SHP77 treated with DMSO at 0.1 percent for 48 hours (cell line): ENCODE measurements around the gene KLHL4.
"Not testable (repeated sequence)": the region's sequence is repeated elsewhere in the genome, so short reads cannot be mapped to it uniquely, and the experiment has no call there.

Source experiments
- DNase-seq: peaks from one replicate; lab custom pipeline; 2025; lab: John Stamatoyannopoulos, UW

The KLHL4 gene

DNA sequence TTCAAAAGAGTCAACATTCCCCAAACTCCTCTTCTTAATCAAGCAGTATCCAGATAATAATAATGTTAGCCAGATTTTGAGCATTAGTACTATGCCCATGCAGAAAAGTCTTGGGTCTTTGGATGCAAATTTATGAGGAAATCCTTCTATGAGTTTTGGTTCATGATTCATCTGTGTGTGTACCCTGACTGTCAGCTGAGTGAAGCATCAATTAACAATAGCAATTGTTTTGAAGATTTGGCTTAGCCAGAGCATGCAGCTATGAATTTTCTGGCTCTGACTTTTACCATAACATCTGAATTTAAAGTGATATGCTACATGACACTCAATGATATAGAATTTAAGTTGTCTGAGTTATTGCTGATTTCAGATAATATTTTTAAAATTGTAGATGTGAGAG is 145.8 kb downstream of the KLHL4 start:
- DNase-seq: no peak

- no peak for DNase-seq
Observed at GRCh38 chrX:87664381-87664780, 146.8 kb downstream of the KLHL4 start.

DNA sequence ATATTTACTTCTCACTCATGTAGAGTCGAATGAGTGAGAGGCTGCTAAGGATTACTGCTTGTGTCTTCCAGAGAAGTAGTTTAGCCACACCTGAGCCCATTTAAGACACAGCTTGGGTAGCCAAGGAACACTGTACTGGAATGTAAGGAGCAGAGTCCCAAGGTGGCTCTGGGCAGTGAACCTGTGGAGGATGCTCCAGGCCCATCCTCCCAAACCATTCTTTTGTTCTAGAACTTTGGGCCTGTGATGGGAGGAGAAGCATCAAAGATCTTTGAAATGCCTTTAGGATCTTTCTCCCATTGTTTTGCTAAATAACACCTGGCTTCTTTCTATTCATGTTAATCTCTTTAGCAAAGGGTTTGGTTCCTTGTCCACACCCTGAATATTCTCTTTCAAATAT is 162.2 kb downstream of the KLHL4 start:
- DNase-seq: no peak

DNA sequence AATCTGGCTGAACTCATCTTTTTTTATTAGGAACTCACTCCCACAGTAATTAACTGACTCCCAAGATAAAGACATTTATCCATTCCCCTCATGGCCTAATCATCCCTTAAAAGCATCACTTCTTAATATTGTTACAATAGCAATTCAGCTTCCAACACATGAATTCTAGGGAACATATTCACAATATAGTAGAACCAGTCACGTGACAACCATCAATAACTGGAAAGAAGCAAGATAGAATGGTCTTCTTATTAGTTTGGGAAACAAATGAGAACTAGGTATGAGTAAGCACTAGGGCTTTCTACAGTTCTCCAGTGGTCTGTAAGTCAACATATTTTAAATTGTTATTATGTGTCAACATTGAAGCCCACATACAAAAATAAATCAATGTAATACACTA is 170.1 kb downstream of the KLHL4 start:
- DNase-seq: no peak

GRCh38 chrX:87688113-87688748 is 170.6 kb downstream of the KLHL4 start:
- not testable (repeated sequence) for DNase-seq

DNA sequence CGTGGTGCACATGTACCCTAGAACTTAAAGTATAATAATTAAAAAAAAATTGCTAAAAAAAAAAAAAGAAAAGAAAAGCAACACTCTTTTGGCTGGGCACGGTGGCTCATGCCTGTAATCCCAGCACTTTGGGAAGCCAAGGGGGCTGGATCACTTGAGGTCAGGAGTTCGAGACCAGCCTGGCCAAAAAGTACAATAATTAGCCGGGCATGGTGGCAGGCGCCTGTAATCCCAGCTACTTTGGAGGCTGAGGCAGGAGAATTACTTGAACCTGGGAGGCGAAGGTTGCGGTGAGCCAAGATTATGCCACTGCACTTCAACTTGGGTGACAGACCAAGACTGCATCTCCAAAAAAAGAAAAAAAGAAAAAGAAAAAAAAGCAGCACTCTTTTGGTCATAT is 171.6 kb downstream of the KLHL4 start:
- DNase-seq: not testable (repeated sequence)

GRCh38 chrX:87693204-87693603 is 175.6 kb downstream of the KLHL4 start:
- no peak for DNase-seq

DNA sequence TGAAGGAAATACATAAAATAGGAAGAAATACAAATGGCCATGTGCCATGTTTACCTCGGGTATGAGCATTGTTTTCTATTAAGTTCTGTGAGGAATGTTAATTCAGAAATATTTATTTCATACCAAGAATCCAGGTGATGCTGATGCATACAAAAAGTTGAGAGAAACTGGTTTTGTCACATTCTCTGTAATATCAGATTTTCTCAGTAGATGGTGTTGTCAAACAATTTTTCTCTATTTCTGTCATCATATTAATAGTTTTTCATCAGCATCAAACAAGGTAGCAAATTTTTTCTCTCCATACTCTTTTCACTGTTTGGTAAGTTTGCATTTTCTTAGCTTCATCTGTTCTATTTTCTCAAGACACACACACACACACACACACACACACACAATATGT is 179.8 kb downstream of the KLHL4 start:
- DNase-seq: no peak

- DNase-seq: no peak
Observed at GRCh38 chrX:87702795-87703194, 185.2 kb downstream of the KLHL4 start.

DNA sequence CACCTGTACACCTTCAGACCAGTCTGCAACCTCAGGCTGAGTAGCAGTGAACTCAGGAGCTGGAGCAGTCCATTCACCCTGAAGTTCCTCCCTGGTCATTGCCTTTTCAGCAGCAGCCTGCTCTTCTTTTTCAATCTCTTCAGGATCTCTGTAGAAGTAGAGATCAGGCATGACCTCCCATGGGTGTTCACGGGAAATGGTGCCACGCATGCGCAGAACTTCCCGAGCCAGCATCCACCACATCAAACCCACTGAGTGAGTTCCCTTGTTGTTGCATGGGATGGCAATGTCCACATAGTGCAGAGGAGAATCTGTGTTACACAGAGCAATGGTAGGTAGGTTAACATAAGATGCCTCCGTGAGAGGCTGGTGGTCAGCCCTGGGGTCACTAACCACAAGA is 185.9 kb downstream of the KLHL4 start:
- DNase-seq: not testable (repeated sequence)

DNA sequence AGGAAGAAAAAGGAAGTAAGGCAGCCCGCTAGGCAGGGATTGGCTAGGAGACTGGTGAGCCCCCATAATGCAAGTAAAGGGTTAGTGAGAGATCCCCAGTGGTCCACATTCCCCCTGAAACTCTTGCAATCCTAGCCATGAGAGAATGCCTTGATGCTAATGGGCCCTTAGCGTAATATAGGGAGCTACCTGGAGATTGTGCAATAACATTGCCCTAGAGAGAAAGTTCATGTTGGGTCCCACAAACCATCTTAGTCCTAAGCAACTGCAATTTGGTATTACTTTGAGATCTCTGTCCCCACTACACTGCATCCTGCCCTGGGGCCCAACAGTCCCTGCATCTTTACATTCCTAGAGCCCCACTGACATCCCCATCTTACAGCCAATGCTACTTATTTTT is 188.5 kb downstream of the KLHL4 start:
- no peak for DNase-seq

DNA sequence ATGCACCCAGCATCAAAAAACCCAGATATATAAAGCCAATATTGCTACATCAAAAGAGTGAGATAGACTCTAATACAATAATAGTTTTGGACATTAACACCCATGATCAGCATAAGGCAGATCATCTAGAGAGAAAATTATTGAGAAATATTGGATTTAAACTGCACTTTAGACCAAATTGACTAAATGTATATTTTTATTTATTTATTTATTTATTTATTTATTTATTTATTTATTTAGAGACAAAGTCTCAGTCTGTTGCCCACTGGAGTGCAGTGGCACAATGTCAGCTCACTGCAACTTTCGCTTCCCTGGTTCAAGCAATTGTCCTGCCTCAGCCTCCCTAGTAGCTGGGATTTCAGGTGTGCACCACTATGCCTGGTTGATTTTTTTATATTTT is 193.0 kb downstream of the KLHL4 start:
- DNase-seq: no peak
